SJCRH30 (cell line): ENCODE results near the gene EPHA6. TPM values are rescaled to one million over a fixed set of nuclear protein-coding genes. Genes with fewer than 3 reads are reported as not detected.
"Not testable (repeated sequence)": the region's sequence is repeated elsewhere in the genome, so short reads cannot be mapped to it uniquely, and the experiment has no call there.

ENCODE experiments used
- DNase-seq, 2 experiments: peaks; one replicate each; pipeline ENCODE4 v3.0.0-alpha.2; 2015 to 2020
- H3K27ac ChIP-seq: fragments of 250-450 bp; sonication (Bioruptor Pico); 2 replicates; pipeline ENCODE4 v1.5.1; 2020; ENCODE audit warnings: mild to moderate bottlenecking, moderate library complexity
- H3K27me3 ChIP-seq: fragments of 250-450 bp; sonication (Bioruptor Pico); 2 replicates; pipeline ENCODE4 v1.5.1; 2020; ENCODE audit warnings: mild to moderate bottlenecking, moderate library complexity
- H3K36me3 ChIP-seq: fragments of 250-450 bp; sonication (Bioruptor Pico); 2 replicates; pipeline ENCODE4 v1.5.1; 2020; ENCODE audit warnings: mild to moderate bottlenecking, moderate library complexity
- H3K4me1 ChIP-seq: fragments of 250-450 bp; sonication (Bioruptor Pico); 2 replicates; pipeline ENCODE4 v1.5.1; 2020; ENCODE audit warnings: mild to moderate bottlenecking, moderate library complexity
- H3K4me3 ChIP-seq: fragments of 250-450 bp; sonication (Bioruptor Pico); 2 replicates; pipeline ENCODE4 v1.5.1; 2020; ENCODE audit warnings: mild to moderate bottlenecking, moderate library complexity
- H3K9me3 ChIP-seq: fragments of 250-450 bp; sonication (Bioruptor Pico); replicated peaks from 2 replicates; pipeline ENCODE4 v1.5.1; 2020; ENCODE audit warnings: mild to moderate bottlenecking, moderate library complexity
- total RNA-seq: library from RNA; depleted of rRNA; stranded (reverse); fragments of >200 nt; shearing (Covaris generic); gene quantifications from 2 replicates; pipeline ENCODE4 v1.2.3, GENCODE V29; 2014

Gene EPHA6
- total RNA-seq, 1 experiment from 2014 or later: not detected

DNA sequence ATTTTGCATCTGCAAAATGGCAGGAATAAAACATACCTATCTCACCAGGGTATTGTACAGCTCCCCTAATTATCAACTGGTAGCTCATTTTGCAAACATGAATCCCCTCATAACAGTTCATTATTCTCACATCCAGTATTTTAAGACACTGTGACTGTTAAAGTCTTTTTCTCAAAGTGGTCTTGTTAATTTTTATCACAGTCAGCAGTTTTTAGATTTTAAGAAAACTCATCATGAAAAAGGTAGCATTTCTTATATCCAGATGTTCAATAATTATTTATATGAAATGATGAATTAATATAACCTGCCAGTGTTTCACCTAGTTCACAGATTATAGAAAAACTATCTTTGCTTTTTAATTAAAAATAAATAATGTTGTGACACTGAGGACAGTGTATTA is 595.2 kb downstream of the EPHA6 start:
- H3K36me3 ChIP-seq: no peaks in the 10 kb centered on the region
- no peaks in the 10 kb centered on the region for H3K27me3 ChIP-seq
- DNase-seq: no peak
- no peak overlapping the region for H3K27ac ChIP-seq
- no peaks in the 10 kb centered on the region for H3K4me1 ChIP-seq
- H3K9me3 ChIP-seq: no peaks in the 10 kb centered on the region
- no peak overlapping the region for H3K4me3 ChIP-seq

GRCh38 chr3:97421565-97421964 is 607.2 kb downstream of the EPHA6 start:
- H3K27me3 ChIP-seq: no peaks in the 10 kb centered on the region
- H3K4me1 ChIP-seq: no peaks in the 10 kb centered on the region
- H3K9me3 ChIP-seq: no peaks in the 10 kb centered on the region
- DNase-seq: no peak
- H3K4me3 ChIP-seq: no peak overlapping the region
- no peak overlapping the region for H3K27ac ChIP-seq
- H3K36me3 ChIP-seq: no peaks in the 10 kb centered on the region

DNA sequence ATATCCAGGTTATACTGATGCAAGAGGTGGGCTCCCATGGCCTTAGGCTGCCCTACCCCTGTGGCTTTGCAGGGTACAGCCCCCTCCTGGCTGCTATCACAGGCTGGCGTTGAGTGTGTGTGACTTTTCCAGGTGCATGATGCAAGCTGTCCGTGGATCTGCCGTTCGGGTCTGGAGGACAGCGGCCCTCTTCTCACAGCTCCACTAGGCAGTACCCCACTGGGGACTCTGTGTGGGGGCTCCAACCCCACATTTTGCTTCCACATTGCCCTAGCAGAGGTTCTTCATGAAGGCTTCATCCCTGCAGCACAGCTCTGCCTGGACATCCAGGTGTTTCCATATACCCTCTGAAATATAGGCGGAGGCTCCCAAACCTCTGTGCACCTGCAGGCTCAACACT is 610.6 kb downstream of the EPHA6 start:
- H3K27me3 ChIP-seq: no peaks in the 10 kb centered on the region
- no peaks in the 10 kb centered on the region for H3K36me3 ChIP-seq
- H3K4me1 ChIP-seq: no peaks in the 10 kb centered on the region
- H3K4me3 ChIP-seq: no peak overlapping the region
- no peak for DNase-seq
- no peaks in the 10 kb centered on the region for H3K9me3 ChIP-seq
- no peak overlapping the region for H3K27ac ChIP-seq

GRCh38 chr3:97430601-97431000 is 616.2 kb downstream of the EPHA6 start:
- no peak overlapping the region for H3K27ac ChIP-seq
- H3K4me3 ChIP-seq: no peak overlapping the region
- no peaks in the 10 kb centered on the region for H3K27me3 ChIP-seq
- no peaks in the 10 kb centered on the region for H3K9me3 ChIP-seq
- DNase-seq: no peak
- H3K36me3 ChIP-seq: no peaks in the 10 kb centered on the region
- no peaks in the 10 kb centered on the region for H3K4me1 ChIP-seq

- Histone ChIP-seq H3K4me1 (no peaks in the 10 kb centered on the region), H3K27me3 (no peaks in the 10 kb centered on the region), H3K9me3 (no peaks in the 10 kb centered on the region), H3K27ac (no peak overlapping the region), H3K36me3 (no peaks in the 10 kb centered on the region), H3K4me3 (no peak overlapping the region)
- no peak for DNase-seq
Observed at GRCh38 chr3:97432914-97433313, 618.5 kb downstream of the EPHA6 start.

GRCh38 chr3:97438131-97438530 is 623.7 kb downstream of the EPHA6 start:
- Histone ChIP-seq H3K27me3 (no peaks in the 10 kb centered on the region), H3K36me3 (no peaks in the 10 kb centered on the region), H3K4me3 (no peak overlapping the region), H3K27ac (no peak overlapping the region), H3K4me1 (no peaks in the 10 kb centered on the region), H3K9me3 (no peaks in the 10 kb centered on the region)
- no peak for DNase-seq

DNA sequence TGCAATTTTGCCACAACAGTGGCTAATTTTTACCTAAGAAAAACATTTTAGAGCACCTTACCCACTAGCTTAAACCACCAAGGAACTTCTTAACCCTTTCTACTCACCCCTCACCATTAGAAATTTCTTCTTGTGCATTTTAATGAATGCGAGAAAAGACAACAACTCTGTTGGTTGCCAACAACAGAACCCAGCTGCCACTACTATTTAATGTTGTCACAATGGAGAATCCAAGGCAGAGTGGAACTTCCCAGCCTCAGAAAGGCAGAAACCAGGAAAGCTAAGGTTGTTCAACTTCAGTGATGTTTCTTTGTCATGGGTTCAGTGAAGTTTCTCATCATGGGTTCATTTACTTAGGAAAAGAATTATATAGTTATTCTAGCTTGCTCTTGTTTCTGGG is 625.0 kb downstream of the EPHA6 start:
- DNase-seq: no peak
- no peaks in the 10 kb centered on the region for H3K4me1 ChIP-seq
- H3K4me3 ChIP-seq: no peak overlapping the region
- H3K27ac ChIP-seq: no peak overlapping the region
- no peaks in the 10 kb centered on the region for H3K36me3 ChIP-seq
- no peaks in the 10 kb centered on the region for H3K27me3 ChIP-seq
- H3K9me3 ChIP-seq: no peaks in the 10 kb centered on the region

GRCh38 chr3:97464035-97464434 is 649.6 kb downstream of the EPHA6 start:
- no peaks in the 10 kb centered on the region for H3K36me3 ChIP-seq
- H3K4me3 ChIP-seq: no peak overlapping the region
- H3K27me3 ChIP-seq: no peaks in the 10 kb centered on the region
- no peak overlapping the region for H3K27ac ChIP-seq
- no peak for DNase-seq
- no peaks in the 10 kb centered on the region for H3K9me3 ChIP-seq
- H3K4me1 ChIP-seq: peaks cover 9% of the 10 kb centered on the region; the same call in 1 of the 2 replicates

DNA sequence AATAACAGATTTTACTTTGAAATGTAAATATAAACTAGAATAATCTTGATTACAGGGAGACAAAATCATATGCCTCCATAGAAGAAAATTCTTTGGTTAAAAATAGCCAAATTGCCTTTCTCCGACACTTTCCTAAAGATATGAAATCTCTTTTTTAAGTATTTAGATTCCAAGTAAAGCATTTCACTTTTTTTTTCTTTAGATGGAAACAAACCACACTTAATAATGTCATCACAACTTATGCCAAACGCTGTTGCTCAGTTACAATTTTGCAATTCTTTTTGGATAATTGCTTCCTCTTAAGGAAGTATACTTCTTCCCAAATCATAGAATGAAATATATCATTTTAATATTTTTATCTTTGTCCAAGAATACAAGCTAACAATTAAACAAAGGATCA is 656.1 kb downstream of the EPHA6 start:
- H3K9me3 ChIP-seq: no peaks in the 10 kb centered on the region
- H3K4me1 ChIP-seq: peaks cover 5% of the 10 kb centered on the region; the same call in 1 of the 2 replicates
- DNase-seq: no peak
- H3K4me3 ChIP-seq: no peak overlapping the region
- H3K27me3 ChIP-seq: no peaks in the 10 kb centered on the region
- no peak overlapping the region for H3K27ac ChIP-seq
- no peaks in the 10 kb centered on the region for H3K36me3 ChIP-seq

GRCh38 chr3:97479740-97480139 is 665.3 kb downstream of the EPHA6 start:
- H3K27me3 ChIP-seq: no peaks in the 10 kb centered on the region
- no peaks in the 10 kb centered on the region for H3K4me1 ChIP-seq

DNA sequence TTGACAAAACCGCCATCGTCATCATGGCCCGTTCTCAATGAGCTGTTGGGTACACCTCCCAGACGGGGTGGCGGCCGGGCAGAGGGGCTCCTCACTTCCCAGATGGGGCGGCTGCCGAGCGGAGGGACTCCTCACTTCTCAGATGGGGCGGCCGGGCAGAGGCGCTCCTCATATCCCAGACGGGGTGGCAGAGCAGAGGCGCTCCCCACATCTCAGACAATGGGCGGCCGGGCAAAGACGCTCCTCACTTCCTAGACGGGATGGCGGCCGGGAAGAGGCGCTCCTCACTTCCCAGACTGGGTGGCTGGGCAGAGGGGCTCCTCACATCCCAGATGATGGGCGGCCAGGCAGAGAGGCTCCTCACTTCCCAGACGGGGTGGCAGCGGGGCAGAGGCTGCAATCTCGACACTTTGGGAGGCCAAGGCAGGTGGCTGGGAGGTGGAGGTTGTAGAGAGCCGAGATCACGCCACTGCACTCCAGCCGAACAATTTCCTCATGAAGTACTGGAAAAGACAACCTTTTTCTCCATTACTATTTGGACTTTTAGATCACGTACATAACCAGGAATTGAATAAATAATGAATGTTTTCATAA is 666.4 kb downstream of the EPHA6 start:
- not testable (repeated sequence) for H3K27ac ChIP-seq

More at GRCh38 chr3:97479740-97480139, 665.3 kb downstream of the EPHA6 start:
- no peak for DNase-seq
- H3K27ac ChIP-seq: no peak overlapping the region
- H3K9me3 ChIP-seq: no peaks in the 10 kb centered on the region
- H3K4me3 ChIP-seq: no peak overlapping the region
- H3K36me3 ChIP-seq: no peaks in the 10 kb centered on the region

DNA sequence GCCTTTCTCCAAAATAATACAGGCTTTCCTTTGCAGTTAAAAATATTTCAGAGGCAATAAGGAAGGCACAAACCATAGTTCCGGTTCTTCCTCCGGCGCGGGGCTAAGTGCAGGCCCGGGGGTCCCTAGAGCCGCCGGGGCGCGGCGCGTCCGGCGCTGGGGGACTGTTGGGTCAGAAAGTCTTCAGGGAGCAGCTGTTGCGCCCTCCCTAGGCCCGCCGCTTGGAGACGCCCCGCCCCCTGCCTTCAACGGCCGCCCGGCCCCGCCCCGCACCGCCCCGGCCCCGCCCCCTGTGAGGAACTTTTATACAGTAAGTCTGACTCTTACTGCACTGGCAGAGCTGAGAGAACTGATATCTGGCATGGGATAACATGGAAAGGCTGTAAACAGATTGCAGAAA is 667.0 kb downstream of the EPHA6 start:
- no peaks in the 10 kb centered on the region for H3K4me1 ChIP-seq
- no peak overlapping the region for H3K27ac ChIP-seq
- no peaks in the 10 kb centered on the region for H3K36me3 ChIP-seq
- no peaks in the 10 kb centered on the region for H3K27me3 ChIP-seq
- H3K9me3 ChIP-seq: no peaks in the 10 kb centered on the region
- no peak overlapping the region for H3K4me3 ChIP-seq
- no peak for DNase-seq

More for the DNA sequence above, 666.4 kb downstream of the EPHA6 start:
- not testable (repeated sequence) for H3K4me3 ChIP-seq, H3K4me1 ChIP-seq, H3K9me3 ChIP-seq, H3K36me3 ChIP-seq, DNase-seq, H3K27me3 ChIP-seq

DNA sequence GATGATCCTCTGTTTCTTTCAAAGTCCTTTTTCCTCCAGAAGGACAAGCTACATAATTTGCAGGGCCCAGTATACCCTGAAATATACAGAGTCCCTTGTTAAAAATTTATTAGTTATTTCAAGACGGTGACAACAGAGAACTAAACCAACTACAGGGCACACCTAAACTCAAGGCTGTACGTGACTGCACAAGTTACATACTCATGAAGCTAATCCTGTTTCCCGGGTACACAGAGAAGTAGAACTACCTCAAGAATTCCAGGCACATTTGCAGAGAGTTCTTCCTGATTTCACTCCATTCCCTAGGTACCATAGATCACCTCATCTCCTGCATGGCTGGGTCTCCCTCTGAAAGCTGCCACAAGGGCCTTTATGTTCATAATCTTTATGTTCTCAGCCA is 670.8 kb downstream of the EPHA6 start:
- H3K4me1 ChIP-seq: no peaks in the 10 kb centered on the region
- H3K36me3 ChIP-seq: no peaks in the 10 kb centered on the region
- no peak for DNase-seq
- no peak overlapping the region for H3K4me3 ChIP-seq
- H3K27me3 ChIP-seq: no peaks in the 10 kb centered on the region; the same call in 1 of the 2 replicates
- no peaks in the 10 kb centered on the region for H3K9me3 ChIP-seq
- no peak overlapping the region for H3K27ac ChIP-seq

GRCh38 chr3:97487587-97487986 is 673.2 kb downstream of the EPHA6 start:
- Histone ChIP-seq H3K4me1 (no peaks in the 10 kb centered on the region), H3K36me3 (no peaks in the 10 kb centered on the region), H3K9me3 (no peaks in the 10 kb centered on the region), H3K27ac (no peak overlapping the region), H3K4me3 (no peak overlapping the region), H3K27me3 (no peaks in the 10 kb centered on the region; the same call in 1 of the 2 replicates)
- no peak for DNase-seq

DNA sequence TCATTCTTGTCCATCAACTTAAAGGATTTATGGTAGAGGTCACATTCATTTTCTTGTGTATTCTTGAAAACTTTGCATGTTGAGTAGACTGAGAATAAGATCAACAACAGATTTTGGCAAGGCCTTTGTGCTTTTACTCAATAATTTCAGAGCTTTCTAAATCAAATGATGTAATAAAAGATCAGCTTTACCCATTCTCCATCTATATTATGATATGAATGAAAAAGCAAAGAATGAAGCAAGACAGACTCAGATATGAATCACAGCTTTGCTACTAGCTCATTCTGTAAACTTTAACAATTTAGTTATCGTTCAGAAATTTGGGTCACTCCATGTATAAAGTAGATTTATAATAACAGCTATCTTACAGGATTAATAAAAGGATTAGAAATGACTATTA is 674.3 kb downstream of the EPHA6 start:
- no peak overlapping the region for H3K27ac ChIP-seq

DNA sequence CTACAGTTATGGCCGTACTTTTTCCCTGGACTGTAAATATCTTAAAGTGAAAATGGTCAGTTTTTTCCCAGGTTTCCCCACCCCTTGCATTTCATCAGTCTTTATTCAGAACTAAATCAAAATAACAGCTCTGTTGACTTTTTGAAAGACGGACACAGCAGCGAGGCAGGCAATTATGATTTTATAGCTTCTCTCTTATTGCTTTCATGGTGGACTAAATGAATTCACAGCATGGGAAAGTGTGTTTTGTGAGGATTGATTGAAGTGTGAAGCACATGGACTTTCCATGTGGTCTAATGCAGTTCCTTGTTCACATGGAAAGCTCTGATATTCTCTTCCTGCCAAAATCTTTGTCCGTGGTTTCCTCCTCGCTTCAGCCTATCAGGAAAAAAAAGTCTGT is 681.5 kb downstream of the EPHA6 start:
- Histone ChIP-seq H3K4me3 (no peak overlapping the region), H3K4me1 (no peaks in the 10 kb centered on the region), H3K27ac (no peak overlapping the region), H3K9me3 (no peaks in the 10 kb centered on the region), H3K36me3 (no peaks in the 10 kb centered on the region), H3K27me3 (no peaks in the 10 kb centered on the region)
- no peak for DNase-seq

More for the DNA sequence above, 674.3 kb downstream of the EPHA6 start:
- Histone ChIP-seq H3K36me3 (no peaks in the 10 kb centered on the region), H3K27me3 (no peaks in the 10 kb centered on the region; the same call in 1 of the 2 replicates), H3K4me3 (no peak overlapping the region), H3K9me3 (no peaks in the 10 kb centered on the region), H3K4me1 (no peaks in the 10 kb centered on the region)
- no peak for DNase-seq
